Measurements from ENCODE around the gene PCK2. TPM values are rescaled to one million over a fixed set of nuclear protein-coding genes. Genes with fewer than 3 reads are reported as not detected.

The PCK2 gene
- total and polyA plus RNA-seq, 2 of the 13 experiments (the other 11 are each of a cell fraction or from before 2014, with no cell fraction given): 129 to 272 TPM

- no peak for TF ChIP-seq TRIM22 (IDR thresholded peaks at IDR 0.05)
- no peak for TF ChIP-seq LBX2 (CRISPR knock-in tag; IDR thresholded peaks at IDR 0.05; ENCODE audit: borderline replicate concordance)
- no peak for TF ChIP-seq AHR (CRISPR knock-in tag; IDR thresholded peaks at IDR 0.05)
- TF ChIP-seq ZKSCAN1 (IDR thresholded peaks at IDR 0.05; ENCODE audit: low read length): no peak
- no peak for TF ChIP-seq SRSF9 (IDR thresholded peaks at IDR 0.05; ENCODE audit: borderline replicate concordance, insufficient read depth, low read depth, low read length, poor library complexity, severe bottlenecking)
- TF ChIP-seq HNRNPL (IDR thresholded peaks at IDR 0.05; ENCODE audit: low read depth, low read length): no peak
- TF ChIP-seq ATF6 (CRISPR knock-in tag; conservative IDR thresholded peaks at IDR 0.05): no peak
- no peak for TF ChIP-seq TIGD3 (CRISPR knock-in tag; IDR thresholded peaks at IDR 0.05; ENCODE audit: borderline replicate concordance)
- TF ChIP-seq SAP130 (CRISPR knock-in tag; IDR thresholded peaks at IDR 0.05; ENCODE audit: low read depth): no peak
- TF ChIP-seq ZNF275 (CRISPR knock-in tag; IDR thresholded peaks at IDR 0.05; ENCODE audit: borderline replicate concordance): peak; percentile 43; the same call in 1 of the 2 replicates
- TF ChIP-seq ZNF83 (CRISPR knock-in tag; IDR thresholded peaks at IDR 0.05; ENCODE audit: borderline replicate concordance): peak; percentile 57; the same call in 1 of the 2 replicates
- TF ChIP-seq CEBPZ (IDR thresholded peaks at IDR 0.05; ENCODE audit: low read length): no peak
- TF ChIP-seq SNAI1 (CRISPR knock-in tag; IDR thresholded peaks at IDR 0.05; ENCODE audit: borderline replicate concordance): 0 out of 2 replicates have a peak, but pooled peaks have one; percentile 50
- 0 out of 2 replicates have a peak, but pooled peaks have one; percentile 33 for TF ChIP-seq TERF1 (CRISPR knock-in tag; IDR thresholded peaks at IDR 0.05)
- TF ChIP-seq, protein P1, sequence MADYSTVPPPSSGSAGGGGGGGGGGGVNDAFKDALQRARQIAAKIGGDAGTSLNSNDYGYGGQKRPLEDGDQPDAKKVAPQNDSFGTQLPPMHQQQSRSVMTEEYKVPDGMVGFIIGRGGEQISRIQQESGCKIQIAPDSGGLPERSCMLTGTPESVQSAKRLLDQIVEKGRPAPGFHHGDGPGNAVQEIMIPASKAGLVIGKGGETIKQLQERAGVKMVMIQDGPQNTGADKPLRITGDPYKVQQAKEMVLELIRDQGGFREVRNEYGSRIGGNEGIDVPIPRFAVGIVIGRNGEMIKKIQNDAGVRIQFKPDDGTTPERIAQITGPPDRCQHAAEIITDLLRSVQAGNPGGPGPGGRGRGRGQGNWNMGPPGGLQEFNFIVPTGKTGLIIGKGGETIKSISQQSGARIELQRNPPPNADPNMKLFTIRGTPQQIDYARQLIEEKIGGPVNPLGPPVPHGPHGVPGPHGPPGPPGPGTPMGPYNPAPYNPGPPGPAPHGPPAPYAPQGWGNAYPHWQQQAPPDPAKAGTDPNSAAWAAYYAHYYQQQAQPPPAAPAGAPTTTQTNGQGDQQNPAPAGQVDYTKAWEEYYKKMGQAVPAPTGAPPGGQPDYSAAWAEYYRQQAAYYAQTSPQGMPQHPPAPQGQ (CRISPR knock-in tag; IDR thresholded peaks at IDR 0.05; ENCODE audit: borderline replicate concordance): no peak
- no peak for TF ChIP-seq HDAC6 (IDR thresholded peaks at IDR 0.05; ENCODE audit: low read depth, low read length)
Observed at GRCh38 chr14:24135584-24135833, 41.4 kb downstream of the PCK2 start (continued).
